Ishikawa (cell line): Measurements from ENCODE around the gene WIPF3.

Experiments used
- CEBPB ChIP-seq: IDR thresholded peaks from 2 replicates; pipeline ENCODE4 v1.6.1; 2012
- CREB1 ChIP-seq: IDR thresholded peaks from 2 replicates; pipeline ENCODE4 v1.6.1; 2012; ENCODE audit warnings: low read depth
- EGR1 ChIP-seq: IDR thresholded peaks from 2 replicates; pipeline ENCODE4 v1.6.1; 2012
- EP300 ChIP-seq: IDR thresholded peaks from 2 replicates; pipeline ENCODE4 v1.6.1; 2012; ENCODE audit warnings: borderline replicate concordance
- FOXM1 ChIP-seq: IDR thresholded peaks from 2 replicates; pipeline ENCODE4 v1.6.1; 2012; ENCODE audit warnings: low read depth, borderline replicate concordance
- NFIC ChIP-seq: IDR thresholded peaks from 2 replicates; pipeline ENCODE4 v1.6.1; 2012
- RAD21 ChIP-seq: IDR thresholded peaks from 2 replicates; pipeline ENCODE4 v1.6.1; 2012; ENCODE audit warnings: low read depth
- TAF1 ChIP-seq: IDR thresholded peaks from 2 replicates; pipeline ENCODE4 v1.6.1; 2012; ENCODE audit warnings: low read depth, mild to moderate bottlenecking
- TCF12 ChIP-seq: IDR thresholded peaks from 2 replicates; pipeline ENCODE4 v1.6.1; 2012; ENCODE audit warnings: low read depth
- TEAD4 ChIP-seq: IDR thresholded peaks from 2 replicates; pipeline ENCODE4 v1.6.1; 2012
- USF1 ChIP-seq: IDR thresholded peaks from 2 replicates; pipeline ENCODE4 v1.6.1; 2012
- YY1 ChIP-seq: IDR thresholded peaks from 2 replicates; pipeline ENCODE4 v1.6.1; 2012; ENCODE audit warnings: low read depth
- ZBTB7A ChIP-seq: IDR thresholded peaks from 2 replicates; pipeline ENCODE4 v1.6.1; 2012; ENCODE audit warnings: low read depth
- TF ChIP-seq, protein P1 (sequence below): IDR thresholded peaks from 2 replicates; pipeline ENCODE4 v1.6.1; 2012; ENCODE audit warnings: low read depth, mild to moderate bottlenecking
- TF ChIP-seq, protein P2 (sequence below): IDR thresholded peaks from 2 replicates; pipeline ENCODE4 v1.6.1; 2012

Gene WIPF3

GRCh38 chr7:29861884-29862283 lies 55.6 kb downstream of the WIPF3 start:
- TF ChIP-seq USF1 (no peak), YY1 (no peak), TCF12 (no peak), TEAD4 (no peak), ZBTB7A (no peak), CREB1 (no peak), RAD21 (no peak), TAF1 (no peak)
- TF ChIP-seq, protein P1, sequence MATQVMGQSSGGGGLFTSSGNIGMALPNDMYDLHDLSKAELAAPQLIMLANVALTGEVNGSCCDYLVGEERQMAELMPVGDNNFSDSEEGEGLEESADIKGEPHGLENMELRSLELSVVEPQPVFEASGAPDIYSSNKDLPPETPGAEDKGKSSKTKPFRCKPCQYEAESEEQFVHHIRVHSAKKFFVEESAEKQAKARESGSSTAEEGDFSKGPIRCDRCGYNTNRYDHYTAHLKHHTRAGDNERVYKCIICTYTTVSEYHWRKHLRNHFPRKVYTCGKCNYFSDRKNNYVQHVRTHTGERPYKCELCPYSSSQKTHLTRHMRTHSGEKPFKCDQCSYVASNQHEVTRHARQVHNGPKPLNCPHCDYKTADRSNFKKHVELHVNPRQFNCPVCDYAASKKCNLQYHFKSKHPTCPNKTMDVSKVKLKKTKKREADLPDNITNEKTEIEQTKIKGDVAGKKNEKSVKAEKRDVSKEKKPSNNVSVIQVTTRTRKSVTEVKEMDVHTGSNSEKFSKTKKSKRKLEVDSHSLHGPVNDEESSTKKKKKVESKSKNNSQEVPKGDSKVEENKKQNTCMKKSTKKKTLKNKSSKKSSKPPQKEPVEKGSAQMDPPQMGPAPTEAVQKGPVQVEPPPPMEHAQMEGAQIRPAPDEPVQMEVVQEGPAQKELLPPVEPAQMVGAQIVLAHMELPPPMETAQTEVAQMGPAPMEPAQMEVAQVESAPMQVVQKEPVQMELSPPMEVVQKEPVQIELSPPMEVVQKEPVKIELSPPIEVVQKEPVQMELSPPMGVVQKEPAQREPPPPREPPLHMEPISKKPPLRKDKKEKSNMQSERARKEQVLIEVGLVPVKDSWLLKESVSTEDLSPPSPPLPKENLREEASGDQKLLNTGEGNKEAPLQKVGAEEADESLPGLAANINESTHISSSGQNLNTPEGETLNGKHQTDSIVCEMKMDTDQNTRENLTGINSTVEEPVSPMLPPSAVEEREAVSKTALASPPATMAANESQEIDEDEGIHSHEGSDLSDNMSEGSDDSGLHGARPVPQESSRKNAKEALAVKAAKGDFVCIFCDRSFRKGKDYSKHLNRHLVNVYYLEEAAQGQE = no peak

DNA sequence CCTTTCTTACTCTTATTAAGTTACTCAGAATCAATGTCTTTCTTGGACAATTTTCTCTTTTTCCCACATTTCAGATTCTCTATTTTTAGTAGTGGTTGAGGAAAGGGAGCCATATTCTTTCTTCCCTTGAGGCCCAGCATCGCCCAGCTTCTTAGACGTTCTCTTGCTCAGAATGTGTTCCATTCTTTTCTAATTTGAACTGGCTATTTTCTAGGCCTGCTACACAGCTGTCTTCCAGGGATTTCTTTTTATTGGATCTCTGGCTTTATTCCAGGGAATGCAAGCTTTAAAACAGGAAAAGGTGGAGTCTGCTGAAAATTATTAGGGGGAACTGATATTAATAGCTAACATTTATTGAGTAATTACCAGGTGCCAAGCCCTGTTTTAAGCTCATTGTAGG lies 58.3 kb downstream of the WIPF3 start:
- TF ChIP-seq, protein P2, sequence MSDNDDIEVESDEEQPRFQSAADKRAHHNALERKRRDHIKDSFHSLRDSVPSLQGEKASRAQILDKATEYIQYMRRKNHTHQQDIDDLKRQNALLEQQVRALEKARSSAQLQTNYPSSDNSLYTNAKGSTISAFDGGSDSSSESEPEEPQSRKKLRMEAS = no peak
- TF ChIP-seq TAF1 = no peak
- TF ChIP-seq ZBTB7A = no peak

- TF ChIP-seq, protein P1 = no peak
- no peak for TF ChIP-seq EGR1
- TF ChIP-seq NFIC = no peak
Measured at GRCh38 chr7:29865526-29865925, 59.2 kb downstream of the WIPF3 start.

DNA sequence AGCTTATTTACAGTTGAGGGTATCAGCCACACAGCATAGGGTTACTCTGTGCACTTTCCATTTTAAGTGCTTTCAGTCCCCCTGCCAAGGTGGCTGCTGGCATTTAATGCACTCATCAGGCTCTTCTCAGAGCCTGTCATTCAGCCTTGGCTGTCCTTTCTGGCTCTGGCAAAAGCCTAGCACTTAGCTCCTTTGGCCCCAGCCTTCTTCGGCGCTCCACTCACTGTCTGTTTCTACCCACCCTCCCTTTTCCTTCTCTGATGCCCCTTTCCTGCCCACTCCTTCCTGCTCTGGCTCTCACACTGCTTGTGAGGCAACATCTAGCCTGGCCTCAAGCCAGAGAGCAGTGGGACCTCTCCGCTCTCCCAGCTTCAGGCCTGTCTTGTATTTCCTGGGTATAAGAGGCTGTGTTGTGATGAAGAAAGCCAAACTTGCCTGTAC lies 60.2 kb downstream of the WIPF3 start:
- no peak for TF ChIP-seq CREB1
- TF ChIP-seq YY1 = no peak
- no peak for TF ChIP-seq EP300
- TF ChIP-seq, protein P2 = no peak
- TF ChIP-seq, protein P1 = no peak
- TF ChIP-seq CEBPB = no peak
- no peak for TF ChIP-seq TCF12
- TF ChIP-seq EGR1 = no peak

- TF ChIP-seq EP300 = no peak
- TF ChIP-seq TEAD4 = no peak
- TF ChIP-seq FOXM1 = no peak
- TF ChIP-seq RAD21 = no peak
- no peak for TF ChIP-seq CEBPB
- no peak for TF ChIP-seq TCF12
- no peak for TF ChIP-seq TAF1
- TF ChIP-seq EGR1 = no peak
- TF ChIP-seq ZBTB7A = no peak
- TF ChIP-seq, protein P2 = no peak
- TF ChIP-seq CREB1 = no peak
- no peak for TF ChIP-seq YY1
- TF ChIP-seq NFIC = no peak
- no peak for TF ChIP-seq USF1
- TF ChIP-seq, protein P1 = no peak
Measured at GRCh38 chr7:29871787-29872398, 65.6 kb downstream of the WIPF3 start.
